Mammary epithelial cell (primary cell): ENCODE data around the gene C1QL2.

Experiments
- CTCF ChIP-seq, 2 donors: IDR thresholded peaks in 1 of 2; conservative IDR thresholded peaks in 1 of 2; 2 replicates each; pipeline ENCODE4 v1.5.1; 2011 to 2012; ENCODE audit warnings: inconsistent platforms in 2 of 2, low read length in 2 of 2, mild to moderate bottlenecking in 2 of 2, control low read depth in 1 of 2, low read depth in 1 of 2; ENCODE audit not compliant: insufficient read depth in 1 of 2; ENCODE audit errors: extremely low read depth in 1 of 2
- EZH2 ChIP-seq: IDR thresholded peaks from 2 replicates; pipeline ENCODE4 v1.6.1; 2012; ENCODE audit warnings: low read length, inconsistent platforms, borderline replicate concordance

GRCh38 chr2:119136872-119137271 is 21.7 kb downstream of the C1QL2 start:
- no peak for TF ChIP-seq CTCF (conservative IDR thresholded peaks at IDR 0.05 in 1 of 2, IDR thresholded peaks at IDR 0.05 in 1 of 2; ENCODE audit: extremely low read depth in 1 of 2, insufficient read depth in 1 of 2, low read depth in 1 of 2, low read length in 2 of 2)
- TF ChIP-seq EZH2, result no peak
